HEK293T (cell line): ENCODE data around the gene MED9.

Experiments
- CTCF ChIA-PET: fragments of 350-600 bp; formaldehyde crosslinking; extraction: SDS; loops from one replicate; lab custom pipeline; 2021; ENCODE audit warnings: antibody characterized with exemption, inconsistent platforms; lab: Yijun Ruan, JAX
- POLR2A ChIA-PET: fragments of 350-600 bp; formaldehyde crosslinking; extraction: SDS; loops from one replicate; lab custom pipeline; 2020; ENCODE audit warnings: antibody characterized with exemption, inconsistent platforms; lab: Yijun Ruan, JAX
- DNase-seq: peaks from one replicate; pipeline ENCODE4 v3.0.0; 2012; ENCODE audit warnings: mixed read lengths; ENCODE audit errors: extremely low spot score
- ARNT ChIP-seq: fragments of 450-650 bp; IDR thresholded peaks from 2 replicates; pipeline ENCODE4 v1.6.1; 2017; ENCODE audit warnings: mild to moderate bottlenecking
- BHLHE40 ChIP-seq: fragments of 450-650 bp; IDR thresholded peaks from 2 replicates; pipeline ENCODE4 v1.6.1; 2016; ENCODE audit warnings: mild to moderate bottlenecking, moderate library complexity, borderline replicate concordance
- CTBP1 ChIP-seq: fragments of 450-650 bp; IDR thresholded peaks from 2 replicates; pipeline ENCODE4 v1.6.1; 2016; ENCODE audit warnings: borderline replicate concordance
- ELF4 ChIP-seq: fragments of 450-650 bp; IDR thresholded peaks from 2 replicates; pipeline ENCODE4 v1.6.1; 2017; ENCODE audit warnings: antibody characterized with exemption
- FOXA1 ChIP-seq: fragments of 450-650 bp; IDR thresholded peaks from 2 replicates; pipeline ENCODE4 v1.6.1; 2016; ENCODE audit warnings: mild to moderate bottlenecking
- FOXK2 ChIP-seq: fragments of 450-650 bp; IDR thresholded peaks from 2 replicates; pipeline ENCODE4 v1.6.1; 2016; ENCODE audit warnings: mild to moderate bottlenecking
- FOXM1 ChIP-seq: fragments of 450-650 bp; IDR thresholded peaks from 2 replicates; pipeline ENCODE4 v1.6.1; 2017; ENCODE audit warnings: mild to moderate bottlenecking, borderline replicate concordance
- HDGF ChIP-seq: fragments of 450-650 bp; IDR thresholded peaks from 2 replicates; pipeline ENCODE4 v1.6.1; 2017; ENCODE audit warnings: antibody characterized with exemption, borderline replicate concordance
- L3MBTL2 ChIP-seq: fragments of 450-650 bp; conservative IDR thresholded peaks from 2 replicates; pipeline ENCODE4 v1.6.1; 2016; ENCODE audit warnings: mild to moderate bottlenecking
- LEF1 ChIP-seq: fragments of 450-650 bp; IDR thresholded peaks from 2 replicates; pipeline ENCODE4 v1.6.1; 2017; ENCODE audit warnings: mild to moderate bottlenecking, borderline replicate concordance
- NFRKB ChIP-seq: fragments of 450-650 bp; IDR thresholded peaks from 2 replicates; pipeline ENCODE4 v1.6.1; 2016; ENCODE audit warnings: mild to moderate bottlenecking, moderate library complexity
- SP1 ChIP-seq: fragments of 450-650 bp; IDR thresholded peaks from 2 replicates; pipeline ENCODE4 v1.6.1; 2017
- SUZ12 ChIP-seq: fragments of 450-650 bp; IDR thresholded peaks from 2 replicates; pipeline ENCODE4 v1.6.1; 2016; ENCODE audit warnings: mild to moderate bottlenecking
- TARDBP ChIP-seq: fragments of 450-650 bp; IDR thresholded peaks from 2 replicates; pipeline ENCODE4 v1.6.1; 2016
- ZNF384 ChIP-seq: fragments of 450-650 bp; IDR thresholded peaks from 2 replicates; pipeline ENCODE4 v1.6.1; 2016
- TF ChIP-seq, protein P1 (sequence below): fragments of 450-650 bp; IDR thresholded peaks from 2 replicates; pipeline ENCODE4 v1.6.1; 2016

Gene MED9

DNA sequence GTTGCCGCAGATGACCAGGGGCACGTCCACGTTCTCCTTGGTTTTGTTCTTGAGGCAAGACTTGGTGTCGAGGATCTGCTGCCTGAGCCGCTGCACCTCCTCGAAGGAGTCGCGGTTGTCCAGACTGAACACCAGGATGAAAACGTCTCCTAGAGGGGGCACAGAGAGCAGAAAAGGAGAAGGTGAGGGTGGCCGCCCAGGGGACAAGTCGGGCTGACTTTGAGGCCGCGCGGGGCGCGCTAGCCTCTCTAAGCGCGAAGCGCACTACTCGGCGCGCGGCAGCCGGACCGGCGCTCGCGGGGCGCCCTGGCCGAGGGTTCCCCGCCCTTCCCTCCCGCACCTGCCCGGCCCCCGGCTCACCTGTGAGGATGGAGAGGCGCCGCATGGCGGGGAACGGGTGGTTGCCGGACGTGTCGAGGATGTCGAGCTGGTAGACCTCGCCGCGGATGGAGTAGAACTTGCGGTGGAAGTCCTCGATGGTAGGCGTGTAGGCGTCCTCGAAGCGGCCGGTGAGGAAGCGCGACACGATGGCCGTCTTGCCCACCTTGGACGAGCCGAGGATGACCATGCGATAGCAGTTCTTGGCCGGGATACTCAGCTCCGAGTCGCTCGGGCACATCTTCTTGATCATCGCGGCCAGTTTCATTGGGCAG lies 18.9 kb downstream of the MED9 start:
- TF ChIP-seq FOXA1 (no peak), SP1 (no peak), ELF4 (no peak), FOXM1 (no peak), TARDBP (no peak), CTBP1 (no peak), HDGF (no peak), ARNT (no peak), L3MBTL2 (no peak), BHLHE40 (no peak), NFRKB (no peak), SUZ12 (no peak), FOXK2 (no peak), LEF1 (no peak), ZNF384 (no peak)
- TF ChIP-seq, protein P1, sequence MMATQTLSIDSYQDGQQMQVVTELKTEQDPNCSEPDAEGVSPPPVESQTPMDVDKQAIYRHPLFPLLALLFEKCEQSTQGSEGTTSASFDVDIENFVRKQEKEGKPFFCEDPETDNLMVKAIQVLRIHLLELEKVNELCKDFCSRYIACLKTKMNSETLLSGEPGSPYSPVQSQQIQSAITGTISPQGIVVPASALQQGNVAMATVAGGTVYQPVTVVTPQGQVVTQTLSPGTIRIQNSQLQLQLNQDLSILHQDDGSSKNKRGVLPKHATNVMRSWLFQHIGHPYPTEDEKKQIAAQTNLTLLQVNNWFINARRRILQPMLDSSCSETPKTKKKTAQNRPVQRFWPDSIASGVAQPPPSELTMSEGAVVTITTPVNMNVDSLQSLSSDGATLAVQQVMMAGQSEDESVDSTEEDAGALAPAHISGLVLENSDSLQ: no peak
- POLR2A ChIA-PET: interaction anchor here (2.2 kb wide), 1 partner anchor 96 kb away, joined by 9 read pairs; the partner anchor contains the start of gene PEMT
- CTCF ChIA-PET: interaction anchor here (1.5 to 2.2 kb wide), 4 partner anchors 10 to 118 kb away, joined by 8 to 21 read pairs (median 9); no protein-coding TSS in a partner anchor
- DNase-seq: no peak

DNA sequence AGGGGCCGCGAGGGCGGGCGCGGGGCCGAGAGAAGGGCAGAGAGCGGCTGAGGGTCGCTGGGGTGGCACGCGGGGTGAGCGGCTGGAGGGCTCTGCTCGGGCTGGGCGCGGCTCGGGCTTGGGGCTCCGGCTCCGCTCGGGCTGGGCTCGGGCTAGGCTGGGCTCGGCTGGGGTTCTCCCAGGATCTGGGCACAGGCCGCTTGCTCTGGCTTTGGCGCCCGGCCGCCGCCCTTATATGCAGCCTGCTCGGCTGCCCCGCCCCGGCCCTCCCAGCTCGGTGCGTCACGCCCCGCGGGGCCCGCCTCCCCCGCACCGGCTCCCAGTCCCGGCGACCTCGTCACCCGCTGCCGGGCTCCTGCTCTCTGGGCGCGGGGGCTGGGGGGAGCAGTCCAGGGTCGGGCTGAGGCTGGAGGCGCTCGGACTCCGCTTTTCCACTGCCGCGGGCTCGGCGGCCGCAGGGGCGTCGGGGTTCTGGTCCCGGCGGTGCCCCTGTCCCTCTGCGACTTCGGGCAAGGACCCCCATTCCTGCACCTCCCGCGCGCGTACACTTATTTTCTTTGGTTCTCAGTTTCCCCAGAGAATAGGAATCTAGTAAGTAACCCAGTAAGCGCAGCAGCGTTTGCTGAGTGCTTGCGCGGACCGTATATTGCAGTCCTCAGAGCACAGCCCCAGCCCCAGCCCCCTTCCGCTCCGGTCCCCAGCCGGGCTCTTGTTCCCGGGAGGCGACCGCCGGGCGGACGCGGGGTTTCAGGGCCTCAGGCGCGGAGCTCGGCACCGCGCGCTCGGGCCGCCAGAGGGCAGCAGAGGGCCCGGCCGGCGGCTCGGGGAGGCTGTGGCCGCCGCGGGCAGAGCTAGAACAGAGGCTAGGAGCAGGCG lies 19.6 kb downstream of the MED9 start, which contains the start of gene RASD1:
Gene RASD1, minus strand, starts transcription at position 207 of the 876 bp plus-strand sequence. CDS start 214 bp downstream, outside the sequence.
- peak; percentile 93 for DNase-seq
- CTCF ChIA-PET: interaction anchor here (0.7 to 2.2 kb wide), 16 partner anchors 9 to 145 kb away, joined by 3 to 21 read pairs (median 4); partner anchors contain the start of gene PEMT
- TF ChIP-seq LEF1 (no peak), FOXA1 (no peak), TARDBP (no peak), CTBP1 (no peak), HDGF (no peak), SP1 (no peak), FOXK2 (no peak), NFRKB (no peak), BHLHE40 (no peak), SUZ12 (no peak), ARNT (no peak; the same call in 1 of the 2 replicates), FOXM1 (no peak), ELF4 (no peak), L3MBTL2 (no peak)
- TF ChIP-seq, protein P1: no peak
- POLR2A ChIA-PET: interaction anchor here (0.9 to 2.2 kb wide), 7 partner anchors 15 to 146 kb away, joined by 3 to 9 read pairs (median 3); partner anchors contain the start of gene PEMT

DNA sequence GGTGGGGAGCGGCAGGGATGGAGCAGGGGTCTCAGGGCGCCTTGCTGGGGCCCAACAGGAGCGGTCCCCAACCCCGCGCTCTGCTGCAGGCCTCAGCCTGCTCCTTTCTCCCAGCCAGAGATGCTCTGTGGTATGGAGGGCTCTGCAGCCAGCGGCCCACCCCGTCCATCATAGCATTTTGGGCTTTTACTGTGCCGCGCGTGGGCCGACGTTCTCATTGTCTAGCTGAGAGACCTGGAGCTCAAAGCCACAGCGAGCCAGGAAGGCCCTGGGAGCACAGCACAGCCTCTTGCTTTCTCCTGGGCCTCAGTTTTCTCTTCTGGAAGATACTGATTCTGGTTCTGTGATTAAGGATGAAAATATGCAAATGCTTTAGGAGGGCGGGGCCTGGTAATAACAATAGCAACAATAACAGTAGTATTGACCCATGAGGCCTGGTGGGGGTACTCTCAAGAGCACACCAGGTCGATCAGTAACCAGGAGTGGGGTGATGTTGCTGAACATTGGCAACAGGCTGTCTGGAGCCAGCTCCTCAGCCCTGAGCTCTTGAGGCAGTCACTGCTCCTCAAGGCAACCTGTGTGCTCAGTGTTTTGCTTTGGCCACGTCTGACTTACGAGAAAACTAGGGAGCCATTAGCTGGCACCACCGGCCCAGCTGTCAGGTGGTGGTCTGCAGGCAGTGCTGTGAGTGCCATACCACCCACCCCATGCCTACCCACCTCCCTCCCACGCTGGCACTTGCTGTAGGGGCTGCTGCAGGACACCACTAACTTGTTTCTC lies 20.5 kb downstream of the MED9 start:
- DNase-seq: no peak
- POLR2A ChIA-PET: interaction anchor here (0.9 to 2.2 kb wide), 7 partner anchors 14 to 147 kb away, joined by 3 to 9 read pairs (median 3); partner anchors contain the start of gene PEMT
- TF ChIP-seq HDGF: no peak
- TF ChIP-seq, protein P1: no peak
- no peak for TF ChIP-seq ZNF384
- CTCF ChIA-PET: interaction anchor here (0.6 to 2.2 kb wide), 18 partner anchors 8 to 145 kb away, joined by 3 to 21 read pairs (median 4); partner anchors contain the start of gene PEMT

DNA sequence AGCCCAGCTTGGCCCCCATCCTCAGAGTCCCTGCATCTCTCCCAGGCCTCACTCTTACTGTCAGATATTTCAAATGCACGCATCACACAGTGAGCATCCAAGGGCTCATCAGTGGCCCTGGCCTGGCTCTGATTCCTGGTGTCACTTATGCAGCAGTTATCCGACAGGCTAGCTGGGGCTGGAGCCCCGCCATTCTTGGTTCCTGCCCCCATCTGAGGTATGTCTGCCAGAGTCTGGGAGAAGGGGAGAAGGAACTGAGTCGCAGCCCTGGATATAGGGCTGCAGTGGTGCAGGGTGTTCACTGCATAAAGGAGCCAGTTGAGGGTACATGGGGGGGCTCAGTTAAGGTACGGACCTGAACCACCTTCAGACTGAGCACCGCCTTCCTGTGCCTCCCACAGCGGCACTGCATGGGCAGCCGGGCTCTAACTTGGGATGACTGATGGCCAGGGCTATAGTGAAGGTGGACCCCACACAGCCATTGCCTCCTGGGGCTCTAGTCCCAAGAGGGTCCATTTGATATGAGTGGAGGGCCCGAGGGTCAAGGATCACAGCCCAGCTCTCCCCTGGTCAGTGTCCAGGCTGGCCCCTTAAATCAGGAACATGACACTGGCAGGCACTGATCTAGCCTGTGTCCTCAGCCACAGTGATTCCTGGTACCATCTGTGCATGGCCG lies 21.2 kb downstream of the MED9 start:
- POLR2A ChIA-PET: no interaction called here
- TF ChIP-seq HDGF (no peak), ARNT (no peak), NFRKB (no peak), ELF4 (no peak), CTBP1 (no peak), ZNF384 (no peak), SUZ12 (no peak), SP1 (no peak), LEF1 (no peak), FOXA1 (no peak), FOXM1 (no peak), BHLHE40 (no peak), L3MBTL2 (no peak), TARDBP (no peak), FOXK2 (no peak)
- TF ChIP-seq, protein P1: no peak
- CTCF ChIA-PET: interaction anchor here (0.6 to 2.2 kb wide), 8 partner anchors 9 to 144 kb away, joined by 3 to 21 read pairs (median 5); partner anchors contain the start of gene PEMT

More for the DNA sequence above, 21.2 kb downstream of the MED9 start:
- no peak for DNase-seq
